Naive thymus-derived CD8-positive, alpha-beta T cell (primary cell): ENCODE measurements around the gene OPRL1. TPM values are rescaled to one million over a fixed set of nuclear protein-coding genes. Genes with fewer than 3 reads are reported as not detected.
"Not testable (repeated sequence)": the region's sequence is repeated elsewhere in the genome, so short reads cannot be mapped to it uniquely, and the experiment has no call there.

Experiments used
- ATAC-seq, 2 donors: fragments of 150-1000 bp; cut with Tn5 transposase in 1 of 2; sonication (Bioruptor Pico), chemical (Tn5 transposase) in 1 of 2; 1 replicate in 1 of 2; 2 replicates in 1 of 2; pipeline ENCODE4 v1.10.0; 2021; ENCODE audit warnings: mild to moderate bottlenecking in 2 of 2, moderate library complexity in 2 of 2
- POLR2A ChIA-PET: fragments of 350-600 bp; sonication (Branson Sonifier 250); formaldehyde crosslinking; loops from one replicate; lab custom pipeline; 2021; ENCODE audit warnings: antibody characterized with exemption; lab: Charles Lee
- DNase-seq, 10 donors: peaks; one replicate each; pipeline versions ENCODE4 v3.0.0 to v3.0.0-alpha.2; 2020 to 2022
- H3K27ac Mint-ChIP-seq, 10 donors: one replicate each; pipeline ENCODE4 v1.8.0; 2020 to 2022; ENCODE audit warnings: mild to moderate bottlenecking in 10 of 10, mixed read lengths in 10 of 10, moderate library complexity in 4 of 10, inconsistent platforms in 1 of 10
- H3K27me3 Mint-ChIP-seq, 5 donors: one replicate each; pipeline ENCODE4 v1.8.0; 2021 to 2022; ENCODE audit warnings: mixed read lengths in 5 of 5
- H3K36me3 Mint-ChIP-seq, 3 donors: one replicate each; pipeline ENCODE4 v1.8.0; 2020 to 2022; ENCODE audit warnings: mixed read lengths in 3 of 3, mild to moderate bottlenecking in 2 of 3, inconsistent platforms in 1 of 3
- H3K4me1 Mint-ChIP-seq, 4 donors: one replicate each; pipeline ENCODE4 v1.8.0; 2021 to 2022; ENCODE audit warnings: mixed read lengths in 4 of 4
- H3K4me3 Mint-ChIP-seq, 10 donors: one replicate each; pipeline ENCODE4 v1.8.0; 2020 to 2022; ENCODE audit warnings: mild to moderate bottlenecking in 10 of 10, mixed read lengths in 10 of 10, moderate library complexity in 6 of 10, inconsistent platforms in 1 of 10
- H3K9me3 Mint-ChIP-seq, 9 donors: one replicate each; pipeline ENCODE4 v1.8.0; 2020 to 2022; ENCODE audit warnings: mixed read lengths in 9 of 9, mild to moderate bottlenecking in 3 of 9, inconsistent platforms in 1 of 9, moderate library complexity in 1 of 9
- polyA plus RNA-seq, 3 donors: library from polyadenylated mRNA; unstranded; fragments of 300-500 nt; fragmentation: Illumina TruSeq; gene quantifications; one replicate each; pipeline ENCODE4 v1.2.3, GENCODE V29; 2021
- total RNA-seq, 8 experiments: library from RNA in 2 of 8; stranded (reverse) in 2 of 8; gene quantifications; one replicate each; pipeline ENCODE4 v1.2.3 and lab custom pipeline; 2021 to 2026

OPRL1 gene
- total and polyA plus RNA-seq, 5 experiments from 2014 or later: 0.77 to 1.6 (median 0.91) TPM

DNA sequence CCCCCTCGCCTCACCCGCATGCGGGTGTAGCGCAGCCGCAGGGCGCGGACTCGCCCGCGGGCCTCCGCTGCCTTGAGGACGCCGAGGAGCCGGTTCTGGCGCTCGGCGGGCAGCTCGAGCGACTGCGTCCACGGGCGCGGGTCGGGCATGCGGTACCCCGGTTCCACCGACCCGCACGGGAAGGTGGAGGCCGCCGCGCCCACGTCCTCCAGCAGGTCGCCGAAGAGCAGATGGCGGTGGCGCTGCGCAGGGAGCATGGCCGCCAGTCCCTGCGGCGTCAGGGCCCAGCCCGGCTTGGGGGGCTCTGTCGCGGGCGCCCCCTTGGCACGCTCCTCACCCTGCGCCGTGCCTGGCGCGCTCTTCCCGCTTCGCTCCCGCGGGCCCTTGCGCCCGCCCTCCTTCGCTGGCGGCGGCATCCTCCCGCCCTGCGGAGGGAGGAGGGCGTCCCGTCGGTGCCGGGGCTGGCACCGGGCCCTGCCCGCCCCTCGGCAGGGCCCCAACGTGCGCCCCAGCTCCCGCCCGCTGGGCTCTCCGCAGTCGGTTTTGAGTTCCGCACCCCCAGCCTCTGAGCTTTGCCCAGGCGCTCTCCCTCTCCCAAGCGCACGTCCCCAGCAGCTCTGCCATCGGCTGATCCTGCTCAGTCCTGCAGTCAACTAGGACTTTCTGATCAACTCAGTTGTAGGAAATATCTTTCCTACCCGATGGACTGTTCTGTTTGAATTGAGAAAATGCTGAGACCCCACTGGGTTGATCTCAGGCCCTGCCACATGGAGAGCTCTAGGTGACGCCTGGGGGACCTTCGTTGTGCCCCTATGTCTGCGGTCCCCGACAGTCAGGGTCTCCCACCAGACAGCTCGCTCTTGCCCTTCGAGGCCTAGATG, 4.2 kb downstream of the OPRL1 start, which contains the start of gene LKAAEAR1:
TSS of gene LKAAEAR1 (minus strand) at position 595 of the 881 bp plus-strand sequence. CDS start at position 416, 179 bp downstream.
- H3K4me1 Mint-ChIP-seq: peaks cover 17 to 42% (median 36%) of the 10 kb centered on the region in 4 donors
- peak within 1 kb of the TSS; percentile 77 to 94 (median 90) for H3K4me3 Mint-ChIP-seq
- H3K27me3 Mint-ChIP-seq: peaks cover 0 to 6% (median 1%) of the 10 kb centered on the region in 5 donors

DNA sequence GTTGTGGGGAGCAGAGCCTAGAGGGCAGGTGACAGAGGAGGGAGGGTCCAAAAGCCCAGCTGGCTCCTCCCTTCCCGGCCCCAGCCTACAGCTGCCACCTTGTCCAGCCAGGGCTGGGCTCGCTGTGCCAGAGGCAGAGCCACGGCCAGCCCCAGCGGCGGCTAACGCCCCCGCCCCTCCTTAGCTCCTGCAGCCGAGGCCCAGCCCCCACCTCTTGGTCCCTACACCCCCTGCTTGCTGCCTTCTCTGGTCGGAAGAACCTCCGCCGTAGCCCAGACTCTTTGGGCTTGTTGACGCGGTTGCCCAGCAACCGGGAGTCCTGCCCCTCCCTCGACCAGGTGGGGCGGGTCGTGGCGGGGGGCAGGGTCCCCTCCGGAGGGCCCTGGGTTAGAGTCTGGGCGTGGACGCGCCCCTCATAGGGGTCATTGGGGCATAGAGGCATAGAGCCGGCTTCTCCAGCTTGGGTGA, 4.8 kb downstream of the OPRL1 start:
- Mint-ChIP-seq H3K4me1 (peaks cover 15 to 41% (median 36%) of the 10 kb centered on the region in 4 donors), H3K27ac (peak overlapping the region in 2 of 10 donors; percentile 63 to 89), H3K4me3 (peak overlapping the region; percentile 77 to 94 (median 90)), H3K36me3 (peaks cover 0 to 3% (median 0%) of the 10 kb centered on the region in 3 donors), H3K9me3 (peaks cover 0 to 12% (median 0%) of the 10 kb centered on the region in 9 donors), H3K27me3 (peaks cover 0 to 6% (median 1%) of the 10 kb centered on the region in 5 donors)
- DNase-seq (no peak), ATAC-seq (no peak)
- POLR2A ChIA-PET: interaction anchor here (1.1 to 2.3 kb wide), 4 partner anchors 36 to 171 kb away, joined by 4 to 13 read pairs (median 8); partner anchors contain the start of genes C20orf204 and PCMTD2

More for the DNA sequence above, 4.2 kb downstream of the OPRL1 start, which contains the start of gene LKAAEAR1:
- H3K36me3 Mint-ChIP-seq: peaks cover 0 to 3% (median 0%) of the 10 kb centered on the region in 3 donors
- DNase-seq (no peak), ATAC-seq (peak; percentile 3 to 7)
- POLR2A ChIA-PET: interaction anchor here (1.1 to 2.3 kb wide), 6 partner anchors 16 to 171 kb away, joined by 4 to 13 read pairs (median 6); partner anchors contain the start of genes C20orf204, PCMTD2 and PRPF6
- H3K27ac Mint-ChIP-seq: peak within 1 kb of the TSS in 8 of 10 donors; percentile 49 to 89 (median 70)
- peaks cover 0 to 12% (median 0%) of the 10 kb centered on the region in 9 donors for H3K9me3 Mint-ChIP-seq

DNA sequence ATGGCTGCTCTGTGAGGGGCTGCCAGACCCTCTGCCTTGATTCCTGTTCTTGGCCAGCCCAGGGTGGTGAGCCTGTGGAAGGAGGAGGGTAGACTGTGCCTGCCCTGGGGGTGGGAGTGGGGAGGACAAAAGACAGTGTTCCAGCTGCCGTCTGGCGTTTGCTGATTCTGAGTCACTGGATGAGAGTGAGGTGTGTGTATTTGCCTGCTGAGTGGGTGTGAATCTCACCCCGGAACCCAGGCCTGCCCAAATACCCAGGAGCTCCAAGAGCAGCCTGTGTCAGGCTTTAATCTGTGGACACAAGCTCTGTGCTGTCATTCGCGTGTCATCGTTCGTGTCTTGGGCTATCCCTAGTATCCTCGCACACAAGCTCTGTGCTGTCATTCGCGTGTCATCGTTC, 6.9 kb downstream of the OPRL1 start:
- Mint-ChIP-seq H3K9me3 (peaks cover 0 to 12% (median 0%) of the 10 kb centered on the region in 9 donors), H3K27ac (no peak overlapping the region), H3K4me3 (no peak overlapping the region), H3K27me3 (peaks cover 0 to 6% (median 1%) of the 10 kb centered on the region in 5 donors), H3K4me1 (peaks cover 14 to 23% (median 21%) of the 10 kb centered on the region in 4 donors), H3K36me3 (peaks cover 0 to 3% (median 0%) of the 10 kb centered on the region in 3 donors)
- no peak for ATAC-seq
- POLR2A ChIA-PET: no interaction called here
- no peak for DNase-seq

DNA sequence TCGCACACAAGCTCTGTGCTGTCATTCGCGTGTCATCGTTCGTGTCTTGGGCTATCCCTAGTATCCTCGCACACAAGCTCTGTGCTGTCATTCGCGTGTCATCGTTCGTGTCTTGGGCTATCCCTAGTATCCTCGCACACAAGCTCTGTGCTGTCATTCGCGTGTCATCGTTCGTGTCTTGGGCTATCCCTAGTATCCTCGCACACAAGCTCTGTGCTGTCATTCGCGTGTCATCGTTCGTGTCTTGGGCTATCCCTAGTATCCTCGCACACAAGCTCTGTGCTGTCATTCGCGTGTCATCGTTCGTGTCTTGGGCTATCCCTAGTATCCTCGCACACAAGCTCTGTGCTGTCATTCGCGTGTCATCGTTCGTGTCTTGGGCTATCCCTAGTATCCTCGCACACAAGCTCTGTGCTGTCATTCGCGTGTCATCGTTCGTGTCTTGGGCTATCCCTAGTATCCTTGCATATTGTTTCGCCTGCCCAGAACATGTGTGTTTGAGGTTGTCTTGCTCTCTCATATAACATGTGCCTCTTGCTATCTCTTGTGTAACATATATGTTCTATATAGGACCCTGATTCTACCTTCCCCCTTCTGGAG, 7.4 kb downstream of the OPRL1 start:
- H3K4me3 Mint-ChIP-seq, POLR2A ChIA-PET, H3K27me3 Mint-ChIP-seq, ATAC-seq, H3K27ac Mint-ChIP-seq, DNase-seq, H3K36me3 Mint-ChIP-seq: not testable (repeated sequence)
- H3K4me1 Mint-ChIP-seq: peaks cover 10 to 21% (median 17%) of the 10 kb centered on the region in 4 donors
- peaks cover 0 to 12% (median 0%) of the 10 kb centered on the region in 9 donors for H3K9me3 Mint-ChIP-seq

DNA sequence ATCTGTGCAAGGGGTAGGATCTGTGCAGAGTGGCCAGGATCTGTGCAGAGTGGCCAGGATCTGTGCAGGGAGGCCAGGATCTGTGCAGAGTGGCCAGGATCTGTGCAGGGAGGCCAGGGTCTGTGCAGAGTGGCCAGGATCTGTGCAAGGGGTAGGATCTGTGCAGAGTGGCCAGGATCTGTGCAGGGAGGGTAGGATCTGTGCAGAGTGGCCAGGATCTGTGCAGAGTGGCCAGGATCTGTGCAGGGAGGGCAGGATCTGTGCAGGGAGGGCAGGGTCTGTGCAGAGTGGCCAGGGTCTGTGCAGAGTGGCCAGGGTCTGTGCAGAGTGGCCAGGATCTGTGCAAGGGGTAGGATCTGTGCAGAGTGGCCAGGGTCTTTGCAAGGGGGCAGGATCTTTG, 8.7 kb downstream of the OPRL1 start:
- ATAC-seq, H3K27ac Mint-ChIP-seq, DNase-seq, H3K36me3 Mint-ChIP-seq, POLR2A ChIA-PET, H3K4me3 Mint-ChIP-seq, H3K27me3 Mint-ChIP-seq: not testable (repeated sequence)
- peaks cover 0 to 12% (median 0%) of the 10 kb centered on the region in 9 donors for H3K9me3 Mint-ChIP-seq
- H3K4me1 Mint-ChIP-seq: peaks cover 5 to 13% (median 6%) of the 10 kb centered on the region in 4 donors

DNA sequence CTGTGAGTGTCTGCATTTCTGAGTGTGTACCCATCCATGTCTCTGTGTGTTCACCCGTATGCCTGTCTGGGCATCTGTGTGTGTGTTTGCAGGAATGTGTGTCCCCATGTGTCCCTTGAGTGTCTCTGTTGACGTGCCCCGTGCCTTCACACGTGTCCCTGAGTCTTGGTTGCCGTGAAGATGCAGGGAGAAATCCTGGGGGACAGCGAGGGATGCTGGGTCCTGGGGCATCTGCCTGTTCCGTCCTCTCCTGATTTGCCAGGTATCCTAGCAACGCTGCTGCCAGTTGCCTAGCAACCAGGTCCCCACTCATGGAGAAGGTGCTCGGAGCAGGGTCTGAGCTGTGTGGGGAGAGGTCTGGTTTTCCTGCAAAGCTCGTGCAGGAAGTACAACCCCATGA, 10.3 kb downstream of the OPRL1 start:
- POLR2A ChIA-PET: no interaction called here
- ATAC-seq (no peak), DNase-seq (no peak)
- H3K9me3 Mint-ChIP-seq: peaks cover 0 to 12% (median 0%) of the 10 kb centered on the region in 9 donors
- peaks cover 0 to 3% (median 0%) of the 10 kb centered on the region in 5 donors for H3K27me3 Mint-ChIP-seq
- H3K36me3 Mint-ChIP-seq: peaks cover 0 to 3% (median 0%) of the 10 kb centered on the region in 3 donors
- peaks cover 0 to 7% (median 2%) of the 10 kb centered on the region in 4 donors for H3K4me1 Mint-ChIP-seq
- H3K4me3 Mint-ChIP-seq: no peak overlapping the region
- no peak overlapping the region for H3K27ac Mint-ChIP-seq

DNA sequence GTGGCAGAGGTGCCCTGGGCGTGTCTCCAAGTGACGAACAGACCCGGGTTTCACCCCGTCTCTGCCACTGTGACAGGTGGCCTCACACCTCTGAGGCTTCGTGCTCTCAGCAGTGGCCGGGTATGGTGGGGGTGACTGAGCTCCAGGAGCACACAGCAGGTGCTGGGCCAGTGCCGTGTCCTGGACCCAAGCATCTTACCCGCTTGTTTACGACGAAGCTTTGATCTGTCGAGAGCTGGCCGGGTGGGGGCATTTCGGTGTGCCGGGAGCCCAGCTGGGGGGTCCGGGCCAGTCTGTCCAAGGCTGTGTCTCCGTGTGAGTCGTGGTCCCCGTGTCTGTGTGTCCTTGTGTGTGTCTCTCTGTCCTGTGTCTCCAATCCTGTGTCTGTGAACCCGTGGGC, 11.5 kb downstream of the OPRL1 start:
- no peak for ATAC-seq
- peaks cover 0 to 6% (median 2%) of the 10 kb centered on the region in 4 donors for H3K4me1 Mint-ChIP-seq
- peaks cover 0 to 3% (median 0%) of the 10 kb centered on the region in 3 donors for H3K36me3 Mint-ChIP-seq
- DNase-seq: no peak
- peak overlapping the region in 1 of 10 donors; percentile 34 for H3K4me3 Mint-ChIP-seq
- POLR2A ChIA-PET: no interaction called here
- no peaks in the 10 kb centered on the region for H3K27me3 Mint-ChIP-seq
- H3K9me3 Mint-ChIP-seq: peaks cover 0 to 10% (median under 1%) of the 10 kb centered on the region in 9 donors
- H3K27ac Mint-ChIP-seq: no peak overlapping the region

DNA sequence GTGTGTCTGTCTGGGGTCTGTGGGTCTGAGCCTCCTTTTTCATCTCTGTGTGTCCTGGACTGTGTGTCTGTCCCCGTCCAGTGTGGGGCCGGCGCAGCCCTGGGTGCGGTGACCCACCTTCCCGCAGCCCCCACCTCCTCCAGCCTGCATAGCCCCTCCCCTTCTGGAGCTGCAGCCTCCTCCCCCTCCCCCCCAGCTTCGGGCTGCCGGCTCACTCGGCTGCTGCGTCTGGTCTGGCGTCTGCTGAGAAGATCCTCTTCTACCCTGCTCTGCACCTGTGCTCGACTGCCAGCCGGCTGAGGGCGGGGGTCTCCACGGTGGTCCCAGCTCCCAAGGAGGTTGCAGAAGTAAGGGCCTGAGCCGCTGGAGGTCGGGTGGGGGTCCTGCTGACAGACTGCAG, 11.9 kb downstream of the OPRL1 start:
- ATAC-seq: no peak
- peaks cover 0 to 7% (median 4%) of the 10 kb centered on the region in 9 donors for H3K9me3 Mint-ChIP-seq
- DNase-seq: no peak
- H3K4me1 Mint-ChIP-seq: peaks cover 0 to 6% (median 3%) of the 10 kb centered on the region in 4 donors
- no peaks in the 10 kb centered on the region for H3K27me3 Mint-ChIP-seq
- H3K4me3 Mint-ChIP-seq: peak overlapping the region in 1 of 10 donors; percentile 34
- no peak overlapping the region for H3K27ac Mint-ChIP-seq
- H3K36me3 Mint-ChIP-seq: peaks cover under 1 to 2% (median under 1%) of the 10 kb centered on the region in 3 donors
- POLR2A ChIA-PET: no interaction called here

DNA sequence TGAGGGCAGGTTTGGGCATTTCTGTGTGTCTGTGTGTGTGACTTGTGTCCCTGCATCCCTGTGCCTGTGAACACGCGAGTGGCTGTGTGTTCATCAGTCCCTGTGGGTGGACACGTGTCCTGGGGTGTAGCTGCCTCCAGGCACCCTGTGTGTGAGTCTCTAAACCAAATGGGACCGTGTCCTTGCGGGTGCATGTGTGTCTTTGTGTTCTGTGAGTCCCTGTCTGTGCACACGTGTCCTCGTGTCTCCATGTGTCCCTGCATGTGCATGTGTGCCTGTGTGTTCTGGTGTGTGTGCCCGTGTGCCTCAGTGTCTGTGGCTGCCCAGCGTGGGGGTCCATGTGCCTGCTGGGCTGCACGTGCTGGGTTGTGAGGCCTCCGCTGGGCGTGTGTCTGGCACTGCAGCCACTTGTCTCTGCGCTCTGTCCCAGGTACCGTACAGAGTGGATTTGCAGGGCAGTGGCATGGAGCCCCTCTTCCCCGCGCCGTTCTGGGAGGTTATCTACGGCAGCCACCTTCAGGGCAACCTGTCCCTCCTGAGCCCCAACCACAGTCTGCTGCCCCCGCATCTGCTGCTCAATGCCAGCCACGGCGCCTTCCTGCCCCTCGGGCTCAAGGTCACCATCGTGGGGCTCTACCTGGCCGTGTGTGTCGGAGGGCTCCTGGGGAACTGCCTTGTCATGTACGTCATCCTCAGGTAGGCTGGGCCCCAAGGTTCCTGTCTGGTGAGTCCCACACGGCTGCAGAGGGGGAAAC, 12.6 kb downstream of the OPRL1 start:
- DNase-seq: no peak
- Mint-ChIP-seq H3K9me3 (peaks cover 0 to 11% (median 2%) of the 10 kb centered on the region in 9 donors), H3K27ac (no peak overlapping the region), H3K4me3 (no peak overlapping the region), H3K27me3 (no peaks in the 10 kb centered on the region), H3K36me3 (peaks cover 0 to 5% (median 3%) of the 10 kb centered on the region in 3 donors), H3K4me1 (peaks cover 0 to 6% (median 4%) of the 10 kb centered on the region in 4 donors)
- POLR2A ChIA-PET: no interaction called here
- ATAC-seq: peak in 1 of 2 donors; percentile 42

DNA sequence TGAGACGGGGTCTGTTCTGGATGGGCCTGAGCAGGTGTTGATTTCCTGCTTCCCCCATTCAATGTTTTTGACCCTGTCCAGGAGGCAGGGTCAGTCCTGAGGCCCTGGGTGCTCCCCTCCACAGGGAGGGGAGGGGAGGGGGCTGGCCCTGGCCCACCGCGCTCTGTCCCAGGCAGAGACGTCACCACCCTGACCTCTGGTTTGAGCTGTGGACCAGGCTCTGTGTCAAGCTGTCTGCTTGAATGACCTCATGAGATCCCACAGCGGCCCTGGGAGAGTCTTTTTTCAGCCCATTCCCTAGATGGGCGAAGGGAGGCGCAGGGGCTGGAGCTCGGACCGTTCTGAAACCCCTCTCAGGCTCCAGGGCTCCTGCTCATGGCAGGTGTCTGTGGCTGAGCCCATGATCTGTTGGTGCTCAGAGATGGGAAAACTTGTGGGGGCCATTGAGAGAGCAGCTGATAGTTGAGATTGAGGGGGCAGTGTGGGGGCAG, 13.2 kb downstream of the OPRL1 start:
- H3K27ac Mint-ChIP-seq: peak overlapping the region in 1 of 10 donors; percentile 70
- no peak for ATAC-seq

DNA sequence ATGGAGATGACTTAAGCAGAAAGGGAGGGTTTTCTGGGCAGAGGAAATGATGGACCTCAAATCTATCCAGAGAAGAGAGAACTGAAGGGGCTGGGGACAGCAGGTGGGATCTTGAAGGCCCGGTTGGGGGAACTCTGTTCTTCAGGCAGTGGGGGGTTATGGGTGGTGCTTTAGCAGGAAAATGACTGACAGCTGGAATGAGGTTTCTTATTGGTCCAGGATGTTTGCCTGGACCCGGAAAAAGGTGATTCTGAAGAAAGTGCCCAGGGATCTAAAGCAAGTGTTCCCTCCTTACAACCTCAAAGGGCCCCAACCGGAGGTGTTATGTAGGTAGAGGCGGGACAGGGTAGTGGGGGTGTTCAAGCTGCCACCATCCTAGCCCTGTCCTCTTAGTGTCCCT, 15.6 kb downstream of the OPRL1 start:
- POLR2A ChIA-PET: no interaction called here
- no peaks in the 10 kb centered on the region for H3K27me3 Mint-ChIP-seq
- H3K36me3 Mint-ChIP-seq: peaks cover 0 to 5% (median 3%) of the 10 kb centered on the region in 3 donors
- no peak for ATAC-seq
- H3K4me3 Mint-ChIP-seq: no peak overlapping the region
- H3K4me1 Mint-ChIP-seq: peaks cover 5 to 14% (median 7%) of the 10 kb centered on the region in 4 donors
- DNase-seq: no peak
- peaks cover 0 to 11% (median 0%) of the 10 kb centered on the region in 9 donors for H3K9me3 Mint-ChIP-seq
- no peak overlapping the region for H3K27ac Mint-ChIP-seq

More for the DNA sequence above, 13.2 kb downstream of the OPRL1 start:
- POLR2A ChIA-PET: no interaction called here
- peaks cover 0 to 11% (median 2%) of the 10 kb centered on the region in 9 donors for H3K9me3 Mint-ChIP-seq
- H3K4me1 Mint-ChIP-seq: peaks cover 0 to 6% (median 4%) of the 10 kb centered on the region in 4 donors
- DNase-seq: no peak
- H3K36me3 Mint-ChIP-seq: peaks cover 0 to 5% (median 3%) of the 10 kb centered on the region in 3 donors
- no peaks in the 10 kb centered on the region for H3K27me3 Mint-ChIP-seq
- H3K4me3 Mint-ChIP-seq: no peak overlapping the region
